K562 (cell line): Measurements from ENCODE around the gene STYX. TPM values are rescaled to one million over a fixed set of nuclear protein-coding genes. Genes with fewer than 3 reads are reported as not detected.

ENCODE experiments used
- ATAC-seq: fragments of 200-7000 bp; cut with Tn5 transposase; 3 replicates; pipeline ENCODE4 v1.9.1; 2020; ENCODE audit warnings: moderate library complexity
- BruUV-seq: library from RNA; stranded (reverse); fragments of 400-500 nt; replicated peaks from 2 replicates; lab custom pipeline; 2021; lab: Mats Ljungman, UMichigan
- CTCF ChIA-PET: fragments of 300-600 bp; formaldehyde crosslinking; extraction: SDS; loops from one replicate; lab custom pipeline; 2021; ENCODE audit warnings: low intra/inter-chr PET ratio; lab: Yijun Ruan, JAX
- POLR2A ChIA-PET: fragments of 300-600, 350-650 bp; sonication (Branson Sonifier 250); formaldehyde crosslinking; extraction: SDS; loops from one replicate; lab custom pipeline; 2021; ENCODE audit warnings: antibody characterized with exemption, inconsistent platforms; lab: Yijun Ruan, JAX
- DNase-seq, 4 experiments: peaks; one replicate each; pipeline versions ENCODE4 v3.0.0 to v3.0.0-alpha.2; 2011 to 2018; ENCODE audit warnings: low spot score in 3 of 4, mixed read lengths in 3 of 4; ENCODE audit errors: extremely low read depth in 1 of 4
- FAIRE-seq: peaks from 2 replicates; lab custom pipeline; 2011; peaks lifted over from hg19 to GRCh38; lab: Jason Lieb, UNC
- H2AFZ ChIP-seq: 2 replicates; pipeline ENCODE4 v1.6.0; 2011; ENCODE audit warnings: low read depth, low read length, control low read depth, inconsistent platforms
- H3K27ac ChIP-seq: fragments of 200-600 bp; 3 replicates; pipeline ENCODE4 v1.8.0; 2011; ENCODE audit warnings: low read depth, mild to moderate bottlenecking, control low read depth, inconsistent platforms, low read length, moderate library complexity, mixed read lengths; ENCODE audit errors: extremely low read depth
- H3K27me3 ChIP-seq, 2 experiments: fragments of 300-600 bp in 1 of 2; 2 replicates in 1 of 2; 3 replicates in 1 of 2; pipeline versions ENCODE4 v1.6.0 to v1.8.0; 2011; ENCODE audit warnings: inconsistent platforms in 2 of 2, low read length in 2 of 2, mild to moderate bottlenecking in 1 of 2, mixed read lengths in 1 of 2, moderate library complexity in 1 of 2; ENCODE audit not compliant: control insufficient read depth in 2 of 2, insufficient read depth in 2 of 2
- H3K36me3 ChIP-seq: fragments of 300-600 bp; 3 replicates; pipeline ENCODE4 v1.8.0; 2011; ENCODE audit warnings: mild to moderate bottlenecking, low read length, inconsistent platforms; ENCODE audit not compliant: control insufficient read depth, insufficient read depth
- H3K4me1 ChIP-seq, 2 experiments: fragments of 200-600 bp in 1 of 2; replicated peaks in 1 of 2; 2 replicates in 1 of 2; 3 replicates in 1 of 2; pipeline versions ENCODE4 v1.5.1 to v1.8.0; 2011; ENCODE audit warnings: inconsistent platforms in 2 of 2, low read length in 2 of 2, mild to moderate bottlenecking in 1 of 2, mixed read lengths in 1 of 2, moderate library complexity in 1 of 2; ENCODE audit not compliant: control insufficient read depth in 2 of 2, insufficient read depth in 2 of 2
- H3K4me2 ChIP-seq: 2 replicates; pipeline ENCODE4 v1.6.1; 2011; ENCODE audit warnings: low read length, control low read depth, inconsistent platforms, mixed read lengths; ENCODE audit not compliant: insufficient read depth
- H3K4me3 ChIP-seq: fragments of 200-600 bp; sonication (generic), shearing (Covaris generic); 2 replicates; pipeline ENCODE4 v1.5.1; 2016; ENCODE audit warnings: control low read depth, inconsistent platforms
- H3K79me2 ChIP-seq: fragments of 200-600 bp; 3 replicates; pipeline ENCODE4 v1.8.0; 2011; ENCODE audit warnings: low read length, inconsistent platforms; ENCODE audit not compliant: control insufficient read depth, insufficient read depth
- H3K9ac ChIP-seq, 2 experiments: 2 replicates each; pipeline versions ENCODE4 v1.6.0 to v1.6.1; 2011; ENCODE audit warnings: low read depth in 2 of 2, low read length in 2 of 2, control low read depth in 1 of 2, inconsistent platforms in 1 of 2, mild to moderate bottlenecking in 1 of 2, mixed read lengths in 1 of 2; ENCODE audit not compliant: insufficient read depth in 1 of 2
- H3K9me1 ChIP-seq: one replicate; pipeline ENCODE4 v1.6.0; 2011; ENCODE audit warnings: inconsistent platforms, mild to moderate bottlenecking, low read length, moderate library complexity; ENCODE audit not compliant: control insufficient read depth, insufficient read depth
- H3K9me3 ChIP-seq: replicated peaks from 2 replicates; pipeline ENCODE4 v1.5.1; 2011; ENCODE audit warnings: low read depth, low read length, inconsistent platforms; ENCODE audit not compliant: control insufficient read depth, insufficient read depth
- H4K20me1 ChIP-seq: replicated peaks from 2 replicates; pipeline ENCODE4 v1.6.1; 2011; ENCODE audit warnings: low read length, inconsistent platforms, mixed read lengths; ENCODE audit not compliant: control insufficient read depth, insufficient read depth
- C11orf30 ChIP-seq: fragments of 450-650 bp; IDR thresholded peaks from 2 replicates; pipeline ENCODE4 v1.6.1; 2016; ENCODE audit warnings: low read depth, mild to moderate bottlenecking
- SMAD4 ChIP-seq: fragments of 250-450 bp; sonication (Bioruptor Pico); conservative IDR thresholded peaks from 2 replicates; pipeline ENCODE4 v1.8.0; 2021; ENCODE audit warnings: inconsistent platforms, mild to moderate bottlenecking, moderate library complexity
- ZNF121 ChIP-seq: sonication (generic); formaldehyde crosslinking; conservative IDR thresholded peaks from 2 replicates; pipeline ENCODE4 v1.8.0; 2022; ENCODE audit warnings: missing genetic modification reagents
- ZNF431 ChIP-seq: sonication (generic); formaldehyde crosslinking; IDR thresholded peaks from 2 replicates; pipeline ENCODE4 v1.8.0; 2022; ENCODE audit warnings: mild to moderate bottlenecking, missing genetic modification reagents
- WGBS: fragments of 100-300 bp; shearing (Covaris generic); methylation state at CpG from one replicate; pipeline ENCODE4 v1.1.6; 2016; ENCODE audit warnings: low coverage, mixed read lengths; ENCODE audit not compliant: insufficient coverage; ENCODE audit errors: missing lambda C conversion rate; 5-methylcytosine and 5-hydroxymethylcytosine counted together
- in situ Hi-C: fragments of 300-500 bp; cut with MboI; formaldehyde crosslinking; loops from 4 replicates; pipeline ENCODE4 v1.15.0; 2018; ENCODE audit warnings: inconsistent platforms, mixed read lengths
- intact Hi-C: fragments of 100-400 bp; cut with micrococcal nuclease; formaldehyde crosslinking; loops from 2 replicates; pipeline ENCODE4 v1.14.2; 2022
- polyA plus RNA-seq, 8 experiments: library from polyadenylated mRNA; depleted of rRNA in 4 of 8; stranded (reverse) in 5 of 8; unstranded in 3 of 8; fragments of >200 nt; fragmentation: Nextera tagmentation in 2 of 8; fragmentation: Illumina TruSeq in 1 of 8; extraction: Ambion mirVana in 2 of 8; extraction: Trizol in 1 of 8; gene quantifications; 2 replicates each; pipeline versions ENCODE4 v1.2.1 to v1.2.3, GENCODE V29; 2011 to 2014; ENCODE audit warnings: inconsistent platforms in 1 of 8, missing spikeins in 1 of 8
- total RNA-seq, 7 experiments: library from RNA; depleted of rRNA in 6 of 7; stranded (reverse); fragments of >200 nt in 6 of 7; fragmentation: Illumina TruSeq in 2 of 7; extraction: Trizol in 2 of 7; gene quantifications; 2 replicates each; pipeline versions ENCODE4 v1.2.1 to v1.2.3, GENCODE V29; 2011 to 2021; ENCODE audit warnings: low replicate concordance in 1 of 7
- TF ChIP-seq, protein P1 (sequence below): fragments of 250-450 bp; sonication (Bioruptor Pico); IDR thresholded peaks from 2 replicates; pipeline ENCODE4 v1.5.0; 2021
- TF ChIP-seq, protein P2 (sequence below): sonication (generic); formaldehyde crosslinking; IDR thresholded peaks from 2 replicates; pipeline ENCODE4 v1.8.1; 2023; ENCODE audit warnings: mild to moderate bottlenecking, missing genetic modification reagents
- TF ChIP-seq, protein P3 (sequence below), 3 experiments: IDR thresholded peaks in 2 of 3; conservative IDR thresholded peaks in 1 of 3; 2 replicates each; pipeline ENCODE4 v1.5.1; 2011 to 2012; ENCODE audit warnings: low read length in 3 of 3, mild to moderate bottlenecking in 3 of 3, control low read depth in 2 of 3, improper control_type of control experiment in 1 of 3, inconsistent platforms in 1 of 3, low read depth in 1 of 3, mixed read lengths in 1 of 3, moderate library complexity in 1 of 3; ENCODE audit not compliant: insufficient read depth in 2 of 3

STYX gene
- total and polyA plus RNA-seq, 9 of the 15 experiments (the other 6 are each of a cell fraction or from before 2014, with no cell fraction given): 5.0 to 15.4 (median 10.6) TPM

DNA sequence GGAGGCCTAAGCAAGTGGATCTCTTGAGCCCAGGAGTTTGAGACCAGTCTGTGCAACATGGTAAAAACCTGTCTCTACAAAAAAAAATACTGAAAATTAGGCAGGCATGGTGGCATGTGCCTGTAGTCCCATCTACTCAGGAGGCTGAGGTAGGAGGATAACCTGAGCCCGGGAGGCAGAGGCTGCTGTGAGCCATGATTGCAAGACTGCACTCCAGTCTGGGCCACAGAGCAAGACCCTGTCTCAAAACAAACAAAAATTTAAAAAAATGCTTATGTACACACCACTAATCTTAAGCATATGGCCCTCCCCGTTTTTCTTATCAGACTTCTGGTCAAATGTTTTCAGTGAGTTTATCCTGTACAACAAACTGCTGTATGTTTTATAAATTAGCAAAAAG lies 63.1 kb downstream of the STYX start:
- Histone ChIP-seq H3K27ac (no peak overlapping the region), H2AFZ (0 out of 2 replicates have a peak overlapping the region, but pooled peaks have one; percentile 33), H3K27me3 (no peaks in the 10 kb centered on the region), H3K4me3 (no peak overlapping the region), H4K20me1 (0 out of 2 replicates have a peak, but pooled peaks cover 4% of the 10 kb centered on the region), H3K79me2 (peaks cover 34% of the 10 kb centered on the region), H3K9me3 (no peaks in the 10 kb centered on the region), H3K4me2 (no peak overlapping the region), H3K9me1 (no peaks in the 10 kb centered on the region), H3K36me3 (no peaks in the 10 kb centered on the region), H3K9ac (no peak overlapping the region), H3K4me1 (peaks cover 10 to 16% of the 10 kb centered on the region in 2 experiments; a peak in 4 of 5 replicates)
- 35% methylated on average over 2 of the region's 2 CpGs for WGBS
- ChIA-PET CTCF (no interaction called here), POLR2A (no interaction called here)
- no peak for ATAC-seq
- BruUV-seq: no TSS peak
- TF ChIP-seq SMAD4: no peak
- peak; percentile 18; the same call in 1 of the 2 replicates for TF ChIP-seq C11orf30
- TF ChIP-seq, protein P1, sequence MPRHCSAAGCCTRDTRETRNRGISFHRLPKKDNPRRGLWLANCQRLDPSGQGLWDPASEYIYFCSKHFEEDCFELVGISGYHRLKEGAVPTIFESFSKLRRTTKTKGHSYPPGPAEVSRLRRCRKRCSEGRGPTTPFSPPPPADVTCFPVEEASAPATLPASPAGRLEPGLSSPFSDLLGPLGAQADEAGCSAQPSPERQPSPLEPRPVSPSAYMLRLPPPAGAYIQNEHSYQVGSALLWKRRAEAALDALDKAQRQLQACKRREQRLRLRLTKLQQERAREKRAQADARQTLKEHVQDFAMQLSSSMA (CRISPR knock-in tag): no peak
- TF ChIP-seq ZNF121 (CRISPR knock-in tag): 0 out of 2 replicates have a peak, but pooled peaks have one; percentile 32
- no peak for DNase-seq
- intact Hi-C loops: loop anchor here (10.0 kb wide), 1 partner anchor 362 kb away; the partner anchor contains the start of gene DDHD1
- in situ Hi-C loops: no loop called here
- no peak for FAIRE-seq

DNA sequence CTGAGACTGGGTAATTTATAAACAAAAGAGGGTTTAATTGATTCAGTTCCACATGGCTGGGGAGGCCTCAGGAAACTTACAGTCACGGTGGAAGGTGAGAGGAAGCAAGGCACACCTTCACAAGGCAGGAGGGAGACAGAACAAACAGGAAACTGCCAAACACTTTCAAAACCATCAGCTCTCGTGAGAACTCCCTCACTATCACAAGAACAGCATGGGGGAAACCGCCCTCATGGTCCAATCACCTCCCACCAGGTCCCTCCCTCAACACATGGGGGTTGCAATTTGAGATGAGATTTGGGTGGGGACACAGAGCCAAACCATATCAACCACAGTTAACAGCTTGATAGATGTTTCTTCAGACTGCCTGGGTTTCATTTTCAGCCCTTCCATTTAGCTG lies 67.7 kb downstream of the STYX start:
- intact Hi-C loops: loop anchor here (10.0 kb wide), 1 partner anchor 357 kb away; the partner anchor contains the start of gene DDHD1
- no peak overlapping the region for H3K27ac ChIP-seq
- H3K27me3 ChIP-seq: no peaks in the 10 kb centered on the region
- no peaks in the 10 kb centered on the region for H3K79me2 ChIP-seq
- no peak overlapping the region for H3K9ac ChIP-seq
- TF ChIP-seq, protein P2, sequence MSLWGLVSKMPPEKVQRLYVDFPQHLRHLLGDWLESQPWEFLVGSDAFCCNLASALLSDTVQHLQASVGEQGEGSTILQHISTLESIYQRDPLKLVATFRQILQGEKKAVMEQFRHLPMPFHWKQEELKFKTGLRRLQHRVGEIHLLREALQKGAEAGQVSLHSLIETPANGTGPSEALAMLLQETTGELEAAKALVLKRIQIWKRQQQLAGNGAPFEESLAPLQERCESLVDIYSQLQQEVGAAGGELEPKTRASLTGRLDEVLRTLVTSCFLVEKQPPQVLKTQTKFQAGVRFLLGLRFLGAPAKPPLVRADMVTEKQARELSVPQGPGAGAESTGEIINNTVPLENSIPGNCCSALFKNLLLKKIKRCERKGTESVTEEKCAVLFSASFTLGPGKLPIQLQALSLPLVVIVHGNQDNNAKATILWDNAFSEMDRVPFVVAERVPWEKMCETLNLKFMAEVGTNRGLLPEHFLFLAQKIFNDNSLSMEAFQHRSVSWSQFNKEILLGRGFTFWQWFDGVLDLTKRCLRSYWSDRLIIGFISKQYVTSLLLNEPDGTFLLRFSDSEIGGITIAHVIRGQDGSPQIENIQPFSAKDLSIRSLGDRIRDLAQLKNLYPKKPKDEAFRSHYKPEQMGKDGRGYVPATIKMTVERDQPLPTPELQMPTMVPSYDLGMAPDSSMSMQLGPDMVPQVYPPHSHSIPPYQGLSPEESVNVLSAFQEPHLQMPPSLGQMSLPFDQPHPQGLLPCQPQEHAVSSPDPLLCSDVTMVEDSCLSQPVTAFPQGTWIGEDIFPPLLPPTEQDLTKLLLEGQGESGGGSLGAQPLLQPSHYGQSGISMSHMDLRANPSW: no peak
- TF ChIP-seq, protein P3, sequence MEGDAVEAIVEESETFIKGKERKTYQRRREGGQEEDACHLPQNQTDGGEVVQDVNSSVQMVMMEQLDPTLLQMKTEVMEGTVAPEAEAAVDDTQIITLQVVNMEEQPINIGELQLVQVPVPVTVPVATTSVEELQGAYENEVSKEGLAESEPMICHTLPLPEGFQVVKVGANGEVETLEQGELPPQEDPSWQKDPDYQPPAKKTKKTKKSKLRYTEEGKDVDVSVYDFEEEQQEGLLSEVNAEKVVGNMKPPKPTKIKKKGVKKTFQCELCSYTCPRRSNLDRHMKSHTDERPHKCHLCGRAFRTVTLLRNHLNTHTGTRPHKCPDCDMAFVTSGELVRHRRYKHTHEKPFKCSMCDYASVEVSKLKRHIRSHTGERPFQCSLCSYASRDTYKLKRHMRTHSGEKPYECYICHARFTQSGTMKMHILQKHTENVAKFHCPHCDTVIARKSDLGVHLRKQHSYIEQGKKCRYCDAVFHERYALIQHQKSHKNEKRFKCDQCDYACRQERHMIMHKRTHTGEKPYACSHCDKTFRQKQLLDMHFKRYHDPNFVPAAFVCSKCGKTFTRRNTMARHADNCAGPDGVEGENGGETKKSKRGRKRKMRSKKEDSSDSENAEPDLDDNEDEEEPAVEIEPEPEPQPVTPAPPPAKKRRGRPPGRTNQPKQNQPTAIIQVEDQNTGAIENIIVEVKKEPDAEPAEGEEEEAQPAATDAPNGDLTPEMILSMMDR (IDR thresholded peaks at IDR 0.05 in 2 of 3, conservative IDR thresholded peaks at IDR 0.05 in 1 of 3; ENCODE audit: insufficient read depth in 2 of 3, low read depth in 1 of 3, low read length in 3 of 3): no peak
- no peak for TF ChIP-seq ZNF431 (CRISPR knock-in tag)
- ChIA-PET POLR2A (no interaction called here), CTCF (no interaction called here)
- H2AFZ ChIP-seq: no peak overlapping the region
- H3K4me3 ChIP-seq: no peak overlapping the region
- H3K9me1 ChIP-seq: no peaks in the 10 kb centered on the region
- in situ Hi-C loops: no loop called here
- DNase-seq (no peak), FAIRE-seq (no peak), ATAC-seq (no peak)
- no peak overlapping the region for H3K4me2 ChIP-seq
- H3K9me3 ChIP-seq: no peaks in the 10 kb centered on the region
- peaks cover 0 to 5% of the 10 kb centered on the region in 2 experiments; a peak in 3 of 5 replicates for H3K4me1 ChIP-seq
- no peaks in the 10 kb centered on the region for H4K20me1 ChIP-seq
- no TSS peak for BruUV-seq
- H3K36me3 ChIP-seq: no peaks in the 10 kb centered on the region
- WGBS: 28% methylated on average over 3 of the region's 3 CpGs
